SH-SY5Y (cell line): ENCODE measurements around the gene WDR11.

Experiments used
- GATA2 ChIP-seq: IDR thresholded peaks from 2 replicates; pipeline ENCODE4 v1.6.1; 2011; ENCODE audit warnings: mild to moderate bottlenecking, low read depth, low read length
- GATA3 ChIP-seq: IDR thresholded peaks from 2 replicates; pipeline ENCODE4 v1.6.1; 2011; ENCODE audit warnings: low read depth, mild to moderate bottlenecking, low read length, moderate library complexity

- TF ChIP-seq GATA2, result peak; percentile 84
- peak; percentile 85 for TF ChIP-seq GATA3
Measured at GRCh38 chr10:120897343-120897742, 46.2 kb downstream of the WDR11 start.
